ENCODE data around the gene MTHFR.

- TF ChIP-seq CTCF (IDR thresholded peaks at IDR 0.05), result no peak
- no peak for TF ChIP-seq EP300 (IDR thresholded peaks at IDR 0.05)
- no peak for TF ChIP-seq POLR2A (IDR thresholded peaks at IDR 0.05)
- TF ChIP-seq POLR2AphosphoS5 (IDR thresholded peaks at IDR 0.05), result no peak
These were observed 64.3 kb downstream of the MTHFR start for GRCh38 chr1:11741482-11741881.

Measured in suprapubic skin (tissue), 4 donors.